Activated naive CD8-positive, alpha-beta T cell treated with anti-CD3 and anti-CD28 coated beads, Interleukin-2, amount 50 U/mL, for 16 hours (primary cell): ENCODE data around the gene LGALS7B.
"Not testable (repeated sequence)": the region's sequence is repeated elsewhere in the genome, so short reads cannot be mapped to it uniquely, and the experiment has no call there.

Experiments
- DNase-seq: peaks from one replicate; pipeline ENCODE4 v3.0.0-alpha.2; 2020; ENCODE audit warnings: low read depth, low spot score

The LGALS7B gene

GRCh38 chr19:38796154-38796553 lies 7.2 kb downstream of the LGALS7B start:
- DNase-seq = no peak

- not testable (repeated sequence) for DNase-seq
These were observed 8.8 kb downstream of the LGALS7B start for GRCh38 chr19:38797781-38798180.

- DNase-seq = no peak
These were observed 10.1 kb downstream of the LGALS7B start for GRCh38 chr19:38799104-38799503.

- DNase-seq = no peak
These were observed 11.8 kb downstream of the LGALS7B start for GRCh38 chr19:38800577-38801347.

GRCh38 chr19:38801359-38802095 lies 12.5 kb downstream of the LGALS7B start:
- no peak for DNase-seq

GRCh38 chr19:38803543-38803942 lies 14.5 kb downstream of the LGALS7B start:
- no peak for DNase-seq

- no peak for DNase-seq
These were observed 16.2 kb downstream of the LGALS7B start for GRCh38 chr19:38805180-38805579.

GRCh38 chr19:38806371-38806770 lies 17.4 kb downstream of the LGALS7B start:
- no peak for DNase-seq

- DNase-seq = not testable (repeated sequence)
These were observed 18.5 kb downstream of the LGALS7B start for GRCh38 chr19:38807374-38808098.

- no peak for DNase-seq
These were observed 19.7 kb downstream of the LGALS7B start for GRCh38 chr19:38808741-38809140.

GRCh38 chr19:38809592-38810252 lies 20.7 kb downstream of the LGALS7B start:
- DNase-seq = no peak

- DNase-seq = no peak
These were observed 23.2 kb downstream of the LGALS7B start for GRCh38 chr19:38812009-38812840.

- DNase-seq = no peak
These were observed 23.9 kb downstream of the LGALS7B start, which contains the start of gene LGALS4 for GRCh38 chr19:38812841-38813320. TSS of gene LGALS4 (minus strand) at chr19:38812945. CDS start at chr19:38812886, 59 bp downstream.

- no peak for DNase-seq
These were observed 24.3 kb downstream of the LGALS7B start for GRCh38 chr19:38813323-38813722.

GRCh38 chr19:38813932-38814331 lies 24.9 kb downstream of the LGALS7B start:
- DNase-seq = not testable (repeated sequence)

- no peak for DNase-seq
These were observed 26.3 kb downstream of the LGALS7B start for GRCh38 chr19:38815059-38816001.

GRCh38 chr19:38816131-38816750 lies 27.2 kb downstream of the LGALS7B start:
- DNase-seq = no peak

GRCh38 chr19:38817081-38817480 lies 28.1 kb downstream of the LGALS7B start:
- DNase-seq = no peak
